OCI-LY1 (cell line): ENCODE data around the gene SH3BGRL2.
"Not testable (repeated sequence)": the region's sequence is repeated elsewhere in the genome, so short reads cannot be mapped to it uniquely, and the experiment has no call there.

Experiments used
- H2AFZ ChIP-seq: fragments of 200-600 bp; sonication (generic), shearing (Covaris generic); 2 replicates; pipeline ENCODE4 v1.6.0; 2014; ENCODE audit warnings: antibody characterized with exemption, mild to moderate bottlenecking, low read length
- H3F3A ChIP-seq: fragments of 200-600 bp; sonication (generic), shearing (Covaris generic); 2 replicates; pipeline ENCODE4 v1.6.0; 2014; ENCODE audit warnings: mild to moderate bottlenecking, antibody characterized with exemption, low read length, moderate library complexity; ENCODE audit not compliant: insufficient read depth
- H3K27ac ChIP-seq: fragments of 200-600 bp; sonication (generic); 2 replicates; pipeline ENCODE4 v1.5.1; 2014; ENCODE audit warnings: low read length, mixed run types, mild to moderate bottlenecking, low read depth; ENCODE audit not compliant: poor library complexity, severe bottlenecking
- H3K27me3 ChIP-seq: fragments of 200-600 bp; sonication (generic); 2 replicates; pipeline ENCODE4 v1.6.0; 2014; ENCODE audit warnings: antibody characterized with exemption, mild to moderate bottlenecking, low read length, moderate library complexity; ENCODE audit not compliant: insufficient read depth
- H3K36me3 ChIP-seq: fragments of 200-600 bp; sonication (generic); 2 replicates; pipeline ENCODE4 v1.6.1; 2014; ENCODE audit warnings: mild to moderate bottlenecking, antibody characterized with exemption, low read length, moderate library complexity, mixed read lengths; ENCODE audit not compliant: insufficient read depth
- H3K4me1 ChIP-seq: fragments of 200-600 bp; sonication (generic); 2 replicates; pipeline ENCODE4 v1.5.1; 2014; ENCODE audit warnings: mild to moderate bottlenecking, low read length, moderate library complexity; ENCODE audit not compliant: insufficient read depth, severe bottlenecking
- H3K4me2 ChIP-seq: fragments of 200-600 bp; sonication (generic), shearing (Covaris generic); 2 replicates; pipeline ENCODE4 v1.6.1; 2014; ENCODE audit warnings: low read length
- H3K4me3 ChIP-seq: fragments of 200-600 bp; sonication (generic); 2 replicates; pipeline ENCODE4 v1.5.1; 2014; ENCODE audit warnings: low read length, low read depth, mild to moderate bottlenecking, mixed read lengths; ENCODE audit not compliant: poor library complexity, severe bottlenecking
- H3K79me2 ChIP-seq: fragments of 200-600 bp; shearing (Covaris generic); 2 replicates; pipeline ENCODE4 v1.6.1; 2016; ENCODE audit warnings: mixed run types, low read length, mixed read lengths; ENCODE audit not compliant: insufficient read depth
- H3K9ac ChIP-seq: fragments of 200-600 bp; sonication (generic), shearing (Covaris generic); 2 replicates; pipeline ENCODE4 v1.6.1; 2014; ENCODE audit warnings: mild to moderate bottlenecking, low read length, mixed read lengths
- H3K9me2 ChIP-seq: fragments of 200-600 bp; sonication (generic), shearing (Covaris generic); 2 replicates; pipeline ENCODE4 v1.6.1; 2014; ENCODE audit warnings: low read depth, mild to moderate bottlenecking, low read length, mixed read lengths
- H3K9me3 ChIP-seq: fragments of 200-600 bp; shearing (Covaris generic); 2 replicates; pipeline ENCODE4 v1.6.1; 2014; ENCODE audit warnings: low read length, mixed read lengths
- H4K20me1 ChIP-seq: fragments of 200-600 bp; sonication (generic), shearing (Covaris generic); 2 replicates; pipeline ENCODE4 v1.6.0; 2016; ENCODE audit warnings: mild to moderate bottlenecking, low read length; ENCODE audit not compliant: insufficient read depth
- CTCF ChIP-seq: fragments of 200-600 bp; sonication (generic), shearing (Covaris generic); IDR thresholded peaks from 2 replicates; pipeline ENCODE4 v1.5.1; 2017; ENCODE audit warnings: mild to moderate bottlenecking, antibody characterized with exemption, low read length, moderate library complexity, mixed read lengths
- EZH2 ChIP-seq: fragments of 200-600 bp; sonication (generic), shearing (Covaris generic); IDR thresholded peaks from 2 replicates; pipeline ENCODE4 v1.8.0; 2017; ENCODE audit warnings: borderline replicate concordance, mixed run types, mild to moderate bottlenecking, antibody characterized with exemption, low read length, moderate library complexity, mixed read lengths

Gene SH3BGRL2

GRCh38 chr6:79673947-79674346, 42.8 kb downstream of the SH3BGRL2 start:
- Histone ChIP-seq H3K27me3 (no peaks in the 10 kb centered on the region), H3K4me2 (no peak overlapping the region), H3K9me2 (no peaks in the 10 kb centered on the region), H3F3A (no peaks in the 10 kb centered on the region), H3K4me3 (no peak overlapping the region), H2AFZ (no peak overlapping the region), H3K4me1 (peaks cover 17% of the 10 kb centered on the region), H3K36me3 (no peaks in the 10 kb centered on the region), H3K79me2 (no peaks in the 10 kb centered on the region), H3K9ac (no peak overlapping the region), H4K20me1 (no peaks in the 10 kb centered on the region), H3K27ac (no peak overlapping the region), H3K9me3 (no peaks in the 10 kb centered on the region)
- TF ChIP-seq EZH2: no peak
- no peak for TF ChIP-seq CTCF

GRCh38 chr6:79676785-79677736, 45.9 kb downstream of the SH3BGRL2 start:
- Histone ChIP-seq H3K36me3 (no peaks in the 10 kb centered on the region), H3K27me3 (no peaks in the 10 kb centered on the region), H3K4me1 (peaks cover 6% of the 10 kb centered on the region)

GRCh38 chr6:79682682-79683081, 51.6 kb downstream of the SH3BGRL2 start:
- not testable (repeated sequence) for H3K27ac ChIP-seq, H3F3A ChIP-seq, H3K9me3 ChIP-seq, H4K20me1 ChIP-seq, H3K4me2 ChIP-seq, H3K79me2 ChIP-seq, H3K36me3 ChIP-seq, H2AFZ ChIP-seq, H3K9me2 ChIP-seq, H3K4me1 ChIP-seq, H3K27me3 ChIP-seq, H3K4me3 ChIP-seq, H3K9ac ChIP-seq

More at GRCh38 chr6:79676785-79677736, 45.9 kb downstream of the SH3BGRL2 start:
- Histone ChIP-seq H3K79me2 (no peaks in the 10 kb centered on the region), H3K9me3 (no peaks in the 10 kb centered on the region), H3K4me2 (no peak overlapping the region), H3K9me2 (no peaks in the 10 kb centered on the region), H3F3A (no peaks in the 10 kb centered on the region), H3K9ac (no peak overlapping the region), H2AFZ (no peak overlapping the region), H3K4me3 (no peak overlapping the region), H3K27ac (no peak overlapping the region), H4K20me1 (no peaks in the 10 kb centered on the region)
- TF ChIP-seq EZH2 (no peak), CTCF (no peak)
